ENCODE results near the gene NKAIN4. TPM values are rescaled to one million over a fixed set of nuclear protein-coding genes. Genes with fewer than 3 reads are reported as not detected.
A peak's percentile ranks its signal among the peaks of the same experiment; 100 is the strongest.

The NKAIN4 gene
- total RNA-seq, 1 donor from 2014 or later: 1.1 TPM

DNA sequence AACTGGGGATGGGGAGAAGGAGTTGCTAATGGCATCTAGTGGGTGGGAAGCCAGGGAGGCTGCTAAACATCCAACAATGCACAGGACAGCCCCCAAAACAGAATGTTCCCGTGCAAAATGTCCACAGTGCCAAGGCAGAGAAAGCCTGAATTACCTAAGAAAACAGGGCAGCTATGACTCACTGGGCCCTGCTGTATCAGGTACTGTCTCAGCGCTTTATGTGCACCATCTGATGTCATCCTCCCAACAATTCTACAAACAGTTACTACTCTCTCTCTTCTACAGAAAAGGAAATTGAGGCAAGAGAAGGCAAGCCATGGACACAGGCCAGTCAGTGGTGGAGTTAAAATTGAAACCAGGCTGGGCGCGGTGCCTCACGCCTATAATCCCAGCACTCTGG, 41.5 kb downstream of the NKAIN4 start:
- H3K4me3 ChIP-seq (ENCODE audit: low read depth, low read length): no peak overlapping the region
- no peaks in the 10 kb centered on the region for H3K27me3 ChIP-seq (ENCODE audit: control insufficient read depth, insufficient read depth, low read length)
- H3K36me3 ChIP-seq (ENCODE audit: control insufficient read depth, insufficient read depth, low read length): peaks cover 26% of the 10 kb centered on the region
- TF ChIP-seq, protein P1, sequence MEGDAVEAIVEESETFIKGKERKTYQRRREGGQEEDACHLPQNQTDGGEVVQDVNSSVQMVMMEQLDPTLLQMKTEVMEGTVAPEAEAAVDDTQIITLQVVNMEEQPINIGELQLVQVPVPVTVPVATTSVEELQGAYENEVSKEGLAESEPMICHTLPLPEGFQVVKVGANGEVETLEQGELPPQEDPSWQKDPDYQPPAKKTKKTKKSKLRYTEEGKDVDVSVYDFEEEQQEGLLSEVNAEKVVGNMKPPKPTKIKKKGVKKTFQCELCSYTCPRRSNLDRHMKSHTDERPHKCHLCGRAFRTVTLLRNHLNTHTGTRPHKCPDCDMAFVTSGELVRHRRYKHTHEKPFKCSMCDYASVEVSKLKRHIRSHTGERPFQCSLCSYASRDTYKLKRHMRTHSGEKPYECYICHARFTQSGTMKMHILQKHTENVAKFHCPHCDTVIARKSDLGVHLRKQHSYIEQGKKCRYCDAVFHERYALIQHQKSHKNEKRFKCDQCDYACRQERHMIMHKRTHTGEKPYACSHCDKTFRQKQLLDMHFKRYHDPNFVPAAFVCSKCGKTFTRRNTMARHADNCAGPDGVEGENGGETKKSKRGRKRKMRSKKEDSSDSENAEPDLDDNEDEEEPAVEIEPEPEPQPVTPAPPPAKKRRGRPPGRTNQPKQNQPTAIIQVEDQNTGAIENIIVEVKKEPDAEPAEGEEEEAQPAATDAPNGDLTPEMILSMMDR (IDR thresholded peaks at IDR 0.05; ENCODE audit: insufficient read depth, low read length, severe bottlenecking): no peak
- FAIRE-seq (no peak), DNase-seq (ENCODE audit: low read depth) (peak; percentile 67)

DNA sequence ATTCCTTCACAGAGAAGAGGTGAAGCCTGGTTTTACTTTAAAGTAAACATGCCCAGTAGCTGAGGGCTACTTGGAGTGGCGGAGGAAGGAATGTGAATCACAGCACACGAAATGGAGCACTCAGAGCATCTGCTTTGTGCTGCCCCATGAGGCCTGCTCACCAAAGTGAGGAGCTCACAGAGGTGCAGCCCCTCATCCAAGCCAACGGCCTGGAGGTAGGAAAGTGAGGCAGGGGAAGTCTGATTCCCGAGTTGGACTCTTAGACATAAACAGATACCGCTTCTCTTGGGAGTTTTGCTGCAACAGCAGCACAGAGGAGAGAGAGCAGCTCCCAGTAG, 41.9 kb downstream of the NKAIN4 start:
- TF ChIP-seq, protein P1 (IDR thresholded peaks at IDR 0.05; ENCODE audit: insufficient read depth, low read length, severe bottlenecking): no peak
- DNase-seq (ENCODE audit: low read depth) (no peak), FAIRE-seq (no peak)
- H3K27me3 ChIP-seq (ENCODE audit: control insufficient read depth, insufficient read depth, low read length): no peaks in the 10 kb centered on the region
- H3K36me3 ChIP-seq (ENCODE audit: control insufficient read depth, insufficient read depth, low read length): peaks cover 26% of the 10 kb centered on the region
- no peak overlapping the region for H3K4me3 ChIP-seq (ENCODE audit: low read depth, low read length)

DNA sequence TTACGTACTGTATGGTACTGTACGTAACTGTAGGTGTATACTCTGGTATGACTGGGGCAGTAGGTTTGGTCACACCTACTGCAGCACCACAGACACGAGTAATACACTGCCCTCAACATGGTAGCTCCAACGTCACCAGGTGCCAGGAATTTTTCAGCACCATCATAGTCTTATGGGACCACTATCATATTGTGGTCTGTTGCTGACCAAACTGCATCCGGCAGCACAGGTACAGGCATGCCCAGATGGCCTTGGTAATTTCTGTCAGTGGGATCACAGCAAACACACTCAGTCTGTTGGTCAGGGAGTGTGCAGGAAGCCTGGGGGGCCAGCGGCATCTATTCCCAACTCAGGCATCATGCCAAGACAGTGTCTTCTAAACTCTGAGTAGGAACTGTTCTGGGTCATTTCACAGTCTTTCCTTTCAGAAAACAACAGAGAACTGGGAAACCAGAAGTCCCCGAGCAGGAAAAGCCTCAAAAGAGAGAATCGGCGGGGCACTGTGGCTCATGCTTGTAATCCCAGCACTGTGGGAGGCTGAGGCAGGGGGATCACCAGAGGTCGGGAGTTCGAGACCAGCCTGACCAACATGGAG, 44.2 kb downstream of the NKAIN4 start:
- peak; percentile 64 for DNase-seq (ENCODE audit: low read depth)
- TF ChIP-seq, protein P1 (IDR thresholded peaks at IDR 0.05; ENCODE audit: insufficient read depth, low read length, severe bottlenecking): no peak
- Histone ChIP-seq H3K27me3 (ENCODE audit: control insufficient read depth, insufficient read depth, low read length) (no peaks in the 10 kb centered on the region), H3K4me3 (ENCODE audit: low read depth, low read length) (no peak overlapping the region), H3K36me3 (ENCODE audit: control insufficient read depth, insufficient read depth, low read length) (peaks cover 27% of the 10 kb centered on the region)
- FAIRE-seq: no peak

DNA sequence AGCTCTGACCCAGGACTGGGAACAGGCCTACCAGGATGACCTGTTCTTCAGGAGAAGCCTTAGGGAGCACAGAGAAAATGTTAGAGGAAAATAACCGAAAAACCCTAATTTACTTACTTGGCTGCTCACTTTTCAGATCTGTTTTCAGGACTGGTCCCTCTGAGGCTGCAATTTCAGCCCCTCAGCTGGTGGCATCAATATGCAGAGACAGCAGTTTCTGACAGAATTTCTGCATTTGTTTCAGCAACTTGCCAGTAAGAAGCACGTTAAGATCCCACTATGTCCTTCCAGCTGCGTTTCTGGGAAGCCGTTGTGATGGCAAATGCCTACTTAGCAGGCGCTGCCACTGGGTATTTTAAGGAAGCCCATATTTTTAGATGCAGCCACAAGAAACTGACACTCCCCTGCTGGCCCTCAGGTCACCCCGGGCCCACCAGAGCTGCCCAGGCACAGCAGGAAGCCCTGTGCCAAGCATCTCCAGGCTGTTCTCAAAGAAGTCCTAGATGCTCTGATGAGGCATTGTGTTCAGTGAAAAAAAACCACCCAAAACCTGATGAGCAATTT, 45.8 kb downstream of the NKAIN4 start:
- Histone ChIP-seq H3K36me3 (ENCODE audit: control insufficient read depth, insufficient read depth, low read length) (peaks cover 33% of the 10 kb centered on the region), H3K27me3 (ENCODE audit: control insufficient read depth, insufficient read depth, low read length) (no peaks in the 10 kb centered on the region), H3K4me3 (ENCODE audit: low read depth, low read length) (no peak overlapping the region)
- DNase-seq (ENCODE audit: low read depth) (no peak), FAIRE-seq (no peak)
- TF ChIP-seq, protein P1 (IDR thresholded peaks at IDR 0.05; ENCODE audit: insufficient read depth, low read length, severe bottlenecking): no peak

DNA sequence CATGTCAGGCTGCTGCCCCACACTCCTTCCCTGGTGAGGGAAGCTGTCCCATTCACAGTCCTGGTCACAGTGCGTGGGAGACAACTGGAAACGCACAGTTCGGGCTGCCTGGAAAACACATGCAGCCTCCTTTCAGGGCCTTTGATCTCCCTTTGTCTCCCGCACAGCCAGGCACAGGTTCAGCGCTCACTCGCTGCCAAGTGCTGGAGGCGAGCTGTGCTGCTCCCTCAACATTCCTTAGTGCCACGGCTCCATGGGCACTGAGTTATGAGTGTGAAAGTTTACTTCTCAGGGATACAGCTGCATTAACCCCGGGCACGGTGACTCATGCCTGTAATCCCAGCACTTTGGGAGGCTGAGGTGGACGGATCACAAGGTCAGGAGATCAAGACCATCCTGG, 47.4 kb downstream of the NKAIN4 start:
- TF ChIP-seq, protein P1 (IDR thresholded peaks at IDR 0.05; ENCODE audit: insufficient read depth, low read length, severe bottlenecking): no peak
- peaks cover 38% of the 10 kb centered on the region for H3K36me3 ChIP-seq (ENCODE audit: control insufficient read depth, insufficient read depth, low read length)

DNA sequence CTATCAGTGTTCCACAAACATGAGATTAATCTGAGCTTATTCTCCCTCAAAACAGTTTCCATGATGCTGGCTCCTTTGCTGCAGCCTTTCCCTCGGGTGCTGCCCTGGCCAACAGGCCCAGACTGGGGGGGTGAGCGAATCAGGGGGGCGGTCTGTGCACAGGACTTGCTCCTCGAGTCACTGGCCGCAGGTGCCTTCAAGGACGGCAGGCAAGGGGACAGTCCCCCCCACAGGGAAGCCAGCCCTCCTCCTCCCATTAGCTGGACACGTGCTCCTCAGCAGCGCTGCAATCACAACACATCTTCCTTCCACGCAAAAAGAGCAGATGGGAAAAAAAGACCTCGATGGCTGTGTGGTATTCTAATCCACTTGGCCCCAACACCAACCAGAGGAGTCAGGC, 48.4 kb downstream of the NKAIN4 start:
- Histone ChIP-seq H3K4me3 (ENCODE audit: low read depth, low read length) (no peak overlapping the region), H3K27me3 (ENCODE audit: control insufficient read depth, insufficient read depth, low read length) (no peaks in the 10 kb centered on the region), H3K36me3 (ENCODE audit: control insufficient read depth, insufficient read depth, low read length) (peaks cover 36% of the 10 kb centered on the region)
- DNase-seq (ENCODE audit: low read depth) (no peak), FAIRE-seq (no peak)
- TF ChIP-seq, protein P1 (IDR thresholded peaks at IDR 0.05; ENCODE audit: insufficient read depth, low read length, severe bottlenecking): no peak

More for the DNA sequence above, 47.4 kb downstream of the NKAIN4 start:
- DNase-seq (ENCODE audit: low read depth): no peak
- no peak overlapping the region for H3K4me3 ChIP-seq (ENCODE audit: low read depth, low read length)
- H3K27me3 ChIP-seq (ENCODE audit: control insufficient read depth, insufficient read depth, low read length): no peaks in the 10 kb centered on the region
- no peak for FAIRE-seq

All from bronchial epithelial cell (primary cell).